HG02763 (cell line): ENCODE data around the gene KLHDC4.
A peak's percentile ranks its signal among the peaks of the same experiment; 100 is the strongest.
"Not testable (repeated sequence)": the region's sequence is repeated elsewhere in the genome, so short reads cannot be mapped to it uniquely, and the experiment has no call there.

Experiments
- ATAC-seq: cut with Tn5 transposase; IDR thresholded peaks from one replicate; pipeline ENCODE4 v1.9.1; 2021; ENCODE audit warnings: mild to moderate bottlenecking, moderate library complexity; ENCODE audit not compliant: unreplicated experiment

Gene KLHDC4

GRCh38 chr16:87721622-87722585, 43.9 kb downstream of the KLHDC4 start:
- no peak for ATAC-seq

DNA sequence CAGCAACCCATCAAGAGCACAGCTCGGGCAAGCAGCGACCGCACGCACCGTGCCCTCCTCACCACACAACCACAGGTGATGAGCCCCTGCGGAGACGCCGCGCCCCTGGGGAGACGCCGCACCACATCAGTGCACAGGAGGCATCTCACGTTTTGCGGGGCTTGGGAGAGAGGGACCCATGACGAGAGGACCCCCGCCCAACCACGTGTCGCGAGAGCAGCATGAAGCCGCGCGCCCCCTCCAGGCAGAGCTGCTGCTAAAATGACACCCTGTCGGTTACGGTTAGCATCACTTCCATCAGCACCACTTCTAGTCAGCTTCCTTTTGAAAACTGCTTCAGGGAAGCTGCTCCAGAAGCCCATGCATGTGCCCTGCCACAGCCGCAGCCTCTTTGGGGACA, 45.3 kb downstream of the KLHDC4 start:
- no peak for ATAC-seq

DNA sequence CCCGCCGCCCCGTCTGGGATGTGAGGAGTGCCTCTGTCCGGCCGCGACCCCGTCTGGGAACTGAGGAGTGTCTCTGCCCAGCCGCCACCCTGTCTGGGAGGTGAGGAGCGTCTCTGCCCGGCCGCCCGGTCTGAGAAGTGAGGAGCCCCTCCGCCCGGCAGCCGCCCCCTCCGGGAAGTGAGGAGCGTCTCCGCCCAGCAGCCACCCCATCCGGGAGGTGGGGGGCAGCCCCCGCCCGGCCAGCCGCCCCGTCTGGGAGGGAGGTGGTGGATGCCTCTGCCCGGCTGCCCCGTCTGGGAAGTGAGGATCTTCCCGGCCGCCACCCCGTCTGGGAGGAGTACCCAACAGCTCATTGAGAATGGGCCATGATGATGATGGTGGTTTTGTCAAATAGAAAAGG, 47.0 kb downstream of the KLHDC4 start:
- ATAC-seq = not testable (repeated sequence)

GRCh38 chr16:87715658-87716057, 50.1 kb downstream of the KLHDC4 start:
- no peak for ATAC-seq

DNA sequence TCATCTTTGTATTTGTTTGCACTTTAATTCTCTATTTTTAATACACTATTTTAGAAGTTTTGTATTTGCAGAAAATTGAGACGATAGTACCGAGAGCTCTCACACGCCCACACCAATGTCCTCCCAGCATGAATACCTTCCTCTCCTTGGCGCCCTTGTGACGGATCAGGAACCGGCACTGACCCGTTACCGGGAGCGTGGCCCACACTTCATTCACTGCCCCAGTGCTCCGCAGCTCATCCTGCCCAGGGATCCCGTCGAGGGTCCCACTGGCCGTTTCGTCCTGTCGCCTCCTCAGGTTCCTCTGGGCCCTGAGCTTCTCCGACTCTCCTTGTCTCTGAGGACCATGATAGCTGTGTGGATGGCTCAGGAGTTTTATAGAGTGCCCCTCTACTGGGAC, 50.6 kb downstream of the KLHDC4 start:
- no peak for ATAC-seq

DNA sequence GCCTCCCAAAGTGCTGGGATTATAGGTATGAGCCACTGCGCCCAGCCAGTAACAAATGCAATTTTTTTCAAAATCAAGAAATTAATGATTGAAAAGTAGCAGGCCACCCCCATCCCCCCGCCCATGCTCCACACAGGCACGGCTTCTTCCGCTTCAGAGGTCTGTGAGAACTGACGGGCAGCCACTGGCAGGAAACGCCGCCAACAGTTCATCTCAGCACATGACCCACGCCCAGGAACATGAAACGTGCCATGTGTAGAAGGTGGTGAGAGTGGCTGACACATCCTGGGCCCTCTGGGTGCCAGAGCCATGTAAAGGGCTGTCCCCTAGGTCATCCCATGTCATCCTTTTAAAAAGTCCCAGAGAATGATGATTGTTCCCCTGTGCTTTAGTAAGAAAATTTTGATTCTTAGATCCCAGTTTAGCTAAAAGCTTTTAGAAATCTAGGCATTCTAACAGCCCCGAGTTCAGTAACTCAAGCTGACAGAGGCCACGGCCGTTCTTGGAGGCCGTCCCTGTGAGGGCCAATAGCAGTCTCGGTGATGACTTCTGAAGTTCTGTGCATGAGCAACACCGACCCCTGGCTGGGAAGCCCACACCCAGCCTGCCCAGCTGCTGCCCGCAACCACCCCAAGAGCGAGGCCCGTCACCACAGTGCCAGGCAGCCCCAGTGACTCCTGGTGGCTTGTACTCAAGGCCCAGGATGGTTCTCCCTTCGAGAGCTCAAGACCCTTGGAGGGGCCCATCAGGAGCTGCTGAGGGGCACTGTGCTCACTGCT, 52.1 kb downstream of the KLHDC4 start:
- no peak for ATAC-seq

GRCh38 chr16:87712184-87712762, 53.5 kb downstream of the KLHDC4 start:
- ATAC-seq = no peak

GRCh38 chr16:87710887-87711286, 54.9 kb downstream of the KLHDC4 start:
- ATAC-seq = no peak

- no peak for ATAC-seq
Observed at GRCh38 chr16:87709677-87710076, 56.1 kb downstream of the KLHDC4 start.

- ATAC-seq = no peak
Observed at GRCh38 chr16:87708881-87709638, 56.7 kb downstream of the KLHDC4 start.

GRCh38 chr16:87707714-87708580, 57.8 kb downstream of the KLHDC4 start:
- ATAC-seq = no peak

- ATAC-seq = no peak
Observed at GRCh38 chr16:87707097-87707496, 58.7 kb downstream of the KLHDC4 start.

DNA sequence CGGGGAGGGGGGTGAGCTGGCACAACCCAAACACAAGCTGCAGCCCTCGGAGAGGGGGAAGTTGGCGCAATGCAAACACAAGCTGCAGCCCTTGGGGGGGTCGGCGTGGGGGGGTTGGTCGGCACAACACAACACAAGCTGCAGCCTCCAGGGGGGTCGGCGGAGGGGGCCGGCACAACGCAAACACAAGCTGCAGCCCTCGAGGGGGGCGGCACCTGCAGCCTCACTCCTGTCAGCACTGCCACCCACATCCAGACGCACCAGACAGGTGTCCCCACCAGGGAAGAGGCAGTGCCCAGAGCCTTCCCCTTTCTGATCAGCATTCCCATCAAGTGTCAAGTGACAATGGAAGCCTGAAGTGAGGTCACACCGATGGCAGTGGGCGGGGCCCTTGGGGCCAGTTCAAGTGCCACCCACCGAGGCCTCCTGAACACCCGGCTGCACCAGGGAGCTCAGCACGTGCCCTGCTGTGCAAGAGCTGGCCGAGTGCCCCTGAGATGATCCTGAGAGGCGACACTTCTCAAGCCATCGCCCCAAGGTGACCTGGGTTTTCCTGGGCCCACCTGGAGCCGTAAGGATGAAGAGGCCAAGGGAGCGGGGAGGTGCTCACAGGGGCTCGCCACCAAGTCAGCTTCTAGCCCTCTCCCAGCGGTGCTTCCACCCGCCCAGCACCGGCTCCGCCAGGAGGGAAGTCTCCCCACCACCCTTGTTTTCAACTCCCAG, 59.3 kb downstream of the KLHDC4 start:
- ATAC-seq = no peak

DNA sequence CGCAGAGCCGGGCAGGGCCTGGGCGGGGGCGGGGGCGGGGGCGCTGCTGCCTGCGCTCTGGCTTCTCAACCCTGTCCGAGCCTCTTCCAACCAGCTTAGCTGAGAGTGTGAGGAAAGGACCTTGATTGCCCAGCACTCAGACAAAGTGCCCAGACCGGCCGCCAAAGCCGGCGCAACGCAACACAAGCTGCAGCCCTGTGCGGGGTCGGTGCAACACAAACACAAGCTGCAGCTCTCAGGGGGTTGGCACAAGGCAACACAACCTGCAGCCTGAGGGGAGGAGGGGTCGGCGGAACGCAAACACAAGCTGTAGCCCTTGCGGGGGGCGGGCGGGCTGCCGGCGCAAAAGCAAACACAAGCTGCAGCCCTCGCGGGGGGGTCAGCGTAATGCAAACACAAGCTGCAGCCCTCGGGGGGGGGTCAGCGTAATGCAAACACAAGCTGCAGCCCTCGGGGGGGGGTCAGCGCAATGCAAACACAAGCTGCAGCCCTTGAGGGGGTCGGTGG, 60.0 kb downstream of the KLHDC4 start:
- ATAC-seq = no peak

- no peak for ATAC-seq
Observed at GRCh38 chr16:87704754-87705353, 60.9 kb downstream of the KLHDC4 start.

DNA sequence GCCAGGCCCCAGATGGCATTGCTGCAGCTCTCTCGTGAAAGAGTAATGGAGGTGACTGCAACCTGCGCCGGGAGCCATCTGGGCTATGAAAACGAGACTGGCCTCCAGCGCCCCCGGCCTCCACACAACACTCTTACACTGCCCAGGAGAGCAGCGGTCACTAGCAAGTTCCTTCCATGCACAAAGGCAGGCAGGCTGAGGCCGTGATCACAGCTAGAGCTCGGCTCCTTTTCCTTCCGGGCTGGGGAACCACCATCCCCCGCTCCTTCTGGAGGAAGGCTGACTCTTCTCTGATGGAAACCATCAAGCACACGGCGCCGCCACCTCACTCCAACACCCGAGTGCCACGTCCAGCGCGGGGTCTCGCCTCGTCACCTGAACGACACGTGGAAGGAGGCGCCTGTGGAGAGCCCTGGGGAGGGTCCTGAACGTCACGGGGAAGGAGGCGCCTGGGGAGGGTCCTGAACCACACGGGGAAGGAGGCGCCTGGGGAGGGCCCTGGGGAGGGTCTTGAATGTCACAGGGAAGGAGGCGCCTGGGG, 61.9 kb downstream of the KLHDC4 start:
- no peak for ATAC-seq

- ATAC-seq = no peak
Observed at GRCh38 chr16:87703071-87703470, 62.7 kb downstream of the KLHDC4 start.

DNA sequence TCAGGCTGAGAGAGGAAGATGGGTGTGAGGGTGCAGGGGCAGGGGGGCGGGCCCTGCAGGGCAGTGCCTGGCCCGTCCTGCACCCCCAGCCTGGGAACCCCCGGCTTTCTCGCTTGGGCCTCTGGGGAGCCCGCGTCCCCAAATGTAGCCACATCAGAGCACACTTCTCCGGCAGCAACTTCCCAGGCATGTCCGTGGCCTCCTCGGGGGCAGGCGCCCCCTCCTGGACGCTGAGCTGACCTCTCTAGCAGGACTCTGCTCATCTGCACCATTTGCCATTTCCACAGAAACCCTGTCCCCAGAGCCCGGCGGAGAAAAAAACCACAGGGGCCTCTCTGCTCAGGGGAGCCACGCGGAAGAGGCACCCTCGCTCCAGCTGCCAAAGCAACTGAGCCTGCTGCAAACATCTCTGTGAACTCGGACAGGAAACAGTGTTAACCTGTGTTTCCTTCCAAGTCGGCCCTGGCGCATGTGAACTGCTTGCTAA, 63.4 kb downstream of the KLHDC4 start:
- ATAC-seq = peak; percentile 46
